ENCODE measurements around the gene SKP1.

SKP1 gene

GRCh38 chr5:134151723-134152122 lies 25.0 kb downstream of the SKP1 start:
- Histone ChIP-seq H3K27ac (ENCODE audit: low read depth, low read length) (no peak overlapping the region), H3K4me3 (ENCODE audit: low read depth, low read length) (no peak overlapping the region), H3K36me3 (ENCODE audit: control insufficient read depth in 1 of 2, insufficient read depth in 2 of 2, low read length in 2 of 2) (peaks cover 16 to 47% of the 10 kb centered on the region in 2 experiments), H3K27me3 (ENCODE audit: insufficient read depth, low read length) (no peaks in the 10 kb centered on the region), H3K79me1 (ENCODE audit: low read length) (no peaks in the 10 kb centered on the region), H3K4me2 (ENCODE audit: low read length) (no peak overlapping the region), H2BK120ac (ENCODE audit: insufficient read depth, low read length, poor library complexity) (no peak overlapping the region), H2BK5ac (ENCODE audit: low read depth, low read length, poor library complexity) (no peak overlapping the region), H4K12ac (ENCODE audit: low read depth, low read length) (no peak overlapping the region), H2BK12ac (ENCODE audit: low read length) (no peak overlapping the region), H4K8ac (ENCODE audit: low read depth, low read length) (no peak overlapping the region), H3K9ac (ENCODE audit: low read length) (no peak overlapping the region), H2AFZ (ENCODE audit: insufficient read depth, low read length, poor library complexity) (no peak overlapping the region), H4K91ac (ENCODE audit: low read depth, low read length) (no peak overlapping the region), H2AK5ac (ENCODE audit: low read length) (no peak overlapping the region), H3K18ac (ENCODE audit: low read length) (no peak overlapping the region), H3K14ac (ENCODE audit: low read length) (no peak overlapping the region), H3K4ac (ENCODE audit: low read depth, low read length) (no peak overlapping the region), H3K23ac (ENCODE audit: low read length) (no peak overlapping the region), H3K9me3 (ENCODE audit: insufficient read depth, low read depth, low read length) (peaks cover 2% of the 10 kb centered on the region), H3K79me2 (ENCODE audit: control insufficient read depth, insufficient read depth, low read length, poor library complexity) (no peaks in the 10 kb centered on the region), H3K4me1 (ENCODE audit: control insufficient read depth in 1 of 2, insufficient read depth in 2 of 2, low read length in 2 of 2) (no peaks in the 10 kb centered on the region)
- DNase-seq: no peak
- WGBS (ENCODE audit: extremely low coverage, insufficient coverage, insufficient read length): no CpG with 5 or more reads among the region's 3 CpGs

GRCh38 chr5:134149571-134150303 lies 27.0 kb downstream of the SKP1 start:
- H3K23ac ChIP-seq (ENCODE audit: low read length): no peak overlapping the region
- H2BK12ac ChIP-seq (ENCODE audit: low read length): no peak overlapping the region
- H2BK120ac ChIP-seq (ENCODE audit: insufficient read depth, low read length, poor library complexity): no peak overlapping the region
- no peak overlapping the region for H4K91ac ChIP-seq (ENCODE audit: low read depth, low read length)
- no peaks in the 10 kb centered on the region for H3K79me1 ChIP-seq (ENCODE audit: low read length)
- no peak overlapping the region for H2AFZ ChIP-seq (ENCODE audit: insufficient read depth, low read length, poor library complexity)
- no peak overlapping the region for H4K12ac ChIP-seq (ENCODE audit: low read depth, low read length)
- peaks cover under 1% of the 10 kb centered on the region for H3K79me2 ChIP-seq (ENCODE audit: control insufficient read depth, insufficient read depth, low read length, poor library complexity)
- no peak overlapping the region for H3K18ac ChIP-seq (ENCODE audit: low read length)
- no peak overlapping the region for H2BK5ac ChIP-seq (ENCODE audit: low read depth, low read length, poor library complexity)
- H3K4me2 ChIP-seq (ENCODE audit: low read length): no peak overlapping the region
- no peak overlapping the region for H3K4ac ChIP-seq (ENCODE audit: low read depth, low read length)
- H3K9ac ChIP-seq (ENCODE audit: low read length): no peak overlapping the region
- H2AK5ac ChIP-seq (ENCODE audit: low read length): no peak overlapping the region
- no peak for DNase-seq
- peaks cover 5 to 6% of the 10 kb centered on the region in 2 experiments for H3K4me1 ChIP-seq (ENCODE audit: control insufficient read depth in 1 of 2, insufficient read depth in 2 of 2, low read length in 2 of 2)
- no peaks in the 10 kb centered on the region for H3K27me3 ChIP-seq (ENCODE audit: insufficient read depth, low read length)
- no peak overlapping the region for H4K8ac ChIP-seq (ENCODE audit: low read depth, low read length)
- WGBS (ENCODE audit: extremely low coverage, insufficient coverage, insufficient read length): no CpG with 5 or more reads among the region's 4 CpGs
- no peak overlapping the region for H3K4me3 ChIP-seq (ENCODE audit: low read depth, low read length)
- no peak overlapping the region for H3K14ac ChIP-seq (ENCODE audit: low read length)
- peaks cover 30 to 62% of the 10 kb centered on the region in 2 experiments for H3K36me3 ChIP-seq (ENCODE audit: control insufficient read depth in 1 of 2, insufficient read depth in 2 of 2, low read length in 2 of 2)
- H3K9me3 ChIP-seq (ENCODE audit: insufficient read depth, low read depth, low read length): no peaks in the 10 kb centered on the region
- H3K27ac ChIP-seq (ENCODE audit: low read depth, low read length): no peak overlapping the region

GRCh38 chr5:134148986-134149539 lies 27.7 kb downstream of the SKP1 start:
- Histone ChIP-seq H3K27me3 (ENCODE audit: insufficient read depth, low read length) (no peaks in the 10 kb centered on the region), H2BK12ac (ENCODE audit: low read length) (no peak overlapping the region), H3K23ac (ENCODE audit: low read length) (no peak overlapping the region), H4K8ac (ENCODE audit: low read depth, low read length) (no peak overlapping the region), H2AFZ (ENCODE audit: insufficient read depth, low read length, poor library complexity) (no peak overlapping the region), H4K12ac (ENCODE audit: low read depth, low read length) (no peak overlapping the region), H3K79me1 (ENCODE audit: low read length) (no peaks in the 10 kb centered on the region), H3K14ac (ENCODE audit: low read length) (no peak overlapping the region), H3K36me3 (ENCODE audit: control insufficient read depth in 1 of 2, insufficient read depth in 2 of 2, low read length in 2 of 2) (peaks cover 33 to 68% of the 10 kb centered on the region in 2 experiments), H3K4me1 (ENCODE audit: control insufficient read depth in 1 of 2, insufficient read depth in 2 of 2, low read length in 2 of 2) (peaks cover 11 to 12% of the 10 kb centered on the region in 2 experiments), H2BK5ac (ENCODE audit: low read depth, low read length, poor library complexity) (no peak overlapping the region), H3K4me2 (ENCODE audit: low read length) (no peak overlapping the region), H3K18ac (ENCODE audit: low read length) (no peak overlapping the region), H3K9ac (ENCODE audit: low read length) (no peak overlapping the region), H4K91ac (ENCODE audit: low read depth, low read length) (no peak overlapping the region), H3K4me3 (ENCODE audit: low read depth, low read length) (no peak overlapping the region), H2BK120ac (ENCODE audit: insufficient read depth, low read length, poor library complexity) (no peak overlapping the region), H3K27ac (ENCODE audit: low read depth, low read length) (no peak overlapping the region), H3K79me2 (ENCODE audit: control insufficient read depth, insufficient read depth, low read length, poor library complexity) (peaks cover 3% of the 10 kb centered on the region), H3K9me3 (ENCODE audit: insufficient read depth, low read depth, low read length) (no peaks in the 10 kb centered on the region), H3K4ac (ENCODE audit: low read depth, low read length) (no peak overlapping the region), H2AK5ac (ENCODE audit: low read length) (no peak overlapping the region)
- DNase-seq: no peak
- no CpG with 5 or more reads among the region's 6 CpGs for WGBS (ENCODE audit: extremely low coverage, insufficient coverage, insufficient read length)

GRCh38 chr5:134148316-134148715 lies 28.4 kb downstream of the SKP1 start:
- Histone ChIP-seq H3K27ac (ENCODE audit: low read depth, low read length) (no peak overlapping the region), H4K8ac (ENCODE audit: low read depth, low read length) (no peak overlapping the region), H3K18ac (ENCODE audit: low read length) (no peak overlapping the region), H2BK12ac (ENCODE audit: low read length) (no peak overlapping the region), H2AK5ac (ENCODE audit: low read length) (no peak overlapping the region), H3K23ac (ENCODE audit: low read length) (no peak overlapping the region), H4K12ac (ENCODE audit: low read depth, low read length) (no peak overlapping the region), H3K27me3 (ENCODE audit: insufficient read depth, low read length) (no peaks in the 10 kb centered on the region), H2BK120ac (ENCODE audit: insufficient read depth, low read length, poor library complexity) (no peak overlapping the region), H3K4ac (ENCODE audit: low read depth, low read length) (no peak overlapping the region), H3K4me1 (ENCODE audit: control insufficient read depth in 1 of 2, insufficient read depth in 2 of 2, low read length in 2 of 2) (peaks cover 18 to 19% of the 10 kb centered on the region in 2 experiments), H3K14ac (ENCODE audit: low read length) (no peak overlapping the region), H3K4me3 (ENCODE audit: low read depth, low read length) (no peak overlapping the region), H3K4me2 (ENCODE audit: low read length) (no peak overlapping the region), H4K91ac (ENCODE audit: low read depth, low read length) (no peak overlapping the region), H3K79me1 (ENCODE audit: low read length) (no peaks in the 10 kb centered on the region), H3K36me3 (ENCODE audit: control insufficient read depth in 1 of 2, insufficient read depth in 2 of 2, low read length in 2 of 2) (peaks cover 39 to 71% of the 10 kb centered on the region in 2 experiments), H3K9me3 (ENCODE audit: insufficient read depth, low read depth, low read length) (no peaks in the 10 kb centered on the region), H3K79me2 (ENCODE audit: control insufficient read depth, insufficient read depth, low read length, poor library complexity) (peaks cover 3% of the 10 kb centered on the region), H3K9ac (ENCODE audit: low read length) (no peak overlapping the region), H2AFZ (ENCODE audit: insufficient read depth, low read length, poor library complexity) (no peak overlapping the region), H2BK5ac (ENCODE audit: low read depth, low read length, poor library complexity) (no peak overlapping the region)
- DNase-seq: no peak
- no CpG with 5 or more reads among the region's 2 CpGs for WGBS (ENCODE audit: extremely low coverage, insufficient coverage, insufficient read length)
